IMR-90 (cell line): Measurements from ENCODE around the gene ARRB1. TPM values are rescaled to one million over a fixed set of nuclear protein-coding genes. Genes with fewer than 3 reads are reported as not detected.

Experiments
- ATAC-seq: fragments of 200-7000 bp; cut with Tn5 transposase; 2 replicates; pipeline ENCODE4 v1.9.1; 2020; ENCODE audit warnings: low read depth, mild to moderate bottlenecking, moderate library complexity
- BruUV-seq: library from RNA; stranded (reverse); fragments of 400-500 nt; replicated peaks from 2 replicates; lab custom pipeline; 2021; lab: Mats Ljungman, UMichigan
- CTCF ChIA-PET: fragments of 300-600 bp; formaldehyde crosslinking; extraction: SDS; loops from one replicate; lab custom pipeline; 2021; ENCODE audit warnings: antibody characterized with exemption; lab: Yijun Ruan, JAX
- POLR2A ChIA-PET: fragments of 300-600 bp; sonication (Branson Sonifier 250); formaldehyde crosslinking; loops from one replicate; lab custom pipeline; 2022; ENCODE audit warnings: antibody characterized with exemption; ENCODE audit not compliant: unreplicated experiment; lab: Charles Lee
- DNase-seq: peaks from one replicate; pipeline ENCODE4 v3.0.0; 2013
- H2AFZ ChIP-seq: replicated peaks from 2 replicates; pipeline ENCODE3; 2013; ENCODE audit warnings: low read length, mild to moderate bottlenecking; ENCODE audit not compliant: poor library complexity
- H2AK5ac ChIP-seq: 2 replicates; pipeline ENCODE4 v1.6.1; 2013; ENCODE audit warnings: low read depth, low read length, inconsistent platforms
- H2AK9ac ChIP-seq: replicated peaks from 2 replicates; pipeline ENCODE3; 2013; ENCODE audit warnings: mild to moderate bottlenecking, low read depth, low read length, moderate library complexity; ENCODE audit not compliant: poor library complexity
- H2BK120ac ChIP-seq: 2 replicates; pipeline ENCODE4 v1.6.1; 2013; ENCODE audit warnings: low read depth, low read length, inconsistent platforms
- H2BK15ac ChIP-seq: 3 replicates; pipeline ENCODE4 v1.6.1; 2013; ENCODE audit warnings: low read depth, low read length, inconsistent platforms
- H2BK20ac ChIP-seq: 2 replicates; pipeline ENCODE4 v1.6.1; 2013; ENCODE audit warnings: low read depth, mild to moderate bottlenecking, inconsistent platforms, low read length, moderate library complexity
- H2BK5ac ChIP-seq: 2 replicates; pipeline ENCODE4 v1.6.1; 2013; ENCODE audit warnings: mild to moderate bottlenecking, low read depth, low read length, inconsistent platforms; ENCODE audit not compliant: poor library complexity, severe bottlenecking
- H3K14ac ChIP-seq: replicated peaks from 2 replicates; pipeline ENCODE4 v1.6.1; 2013; ENCODE audit warnings: low read depth, low read length, inconsistent platforms
- H3K18ac ChIP-seq: 2 replicates; pipeline ENCODE4 v1.6.1; 2013; ENCODE audit warnings: low read depth, low read length, control low read depth
- H3K23ac ChIP-seq: 2 replicates; pipeline ENCODE4 v1.6.1; 2013; ENCODE audit warnings: low read depth, low read length, inconsistent platforms
- H3K27ac ChIP-seq: 2 replicates; pipeline ENCODE4 v1.5.1; 2013; ENCODE audit warnings: mild to moderate bottlenecking, control low read depth, low read length; ENCODE audit not compliant: insufficient read depth
- H3K27me3 ChIP-seq: 2 replicates; pipeline ENCODE4 v1.6.1; 2013; ENCODE audit warnings: low read length; ENCODE audit not compliant: control insufficient read depth, insufficient read depth
- H3K36me3 ChIP-seq: 2 replicates; pipeline ENCODE4 v1.6.1; 2013; ENCODE audit warnings: low read length, mixed read lengths; ENCODE audit not compliant: control insufficient read depth, insufficient read depth
- H3K4ac ChIP-seq: 2 replicates; pipeline ENCODE4 v1.6.1; 2013; ENCODE audit warnings: low read depth, low read length, inconsistent platforms
- H3K4me1 ChIP-seq: 2 replicates; pipeline ENCODE4 v1.6.1; 2013; ENCODE audit warnings: low read length, mixed read lengths; ENCODE audit not compliant: control insufficient read depth, insufficient read depth
- H3K4me2 ChIP-seq: 2 replicates; pipeline ENCODE4 v1.6.1; 2013; ENCODE audit warnings: low read depth, mild to moderate bottlenecking, control low read depth, low read length, moderate library complexity
- H3K4me3 ChIP-seq: 2 replicates; pipeline ENCODE4 v1.5.1; 2013; ENCODE audit warnings: low read depth, mild to moderate bottlenecking, control low read depth, low read length, moderate library complexity; ENCODE audit not compliant: insufficient read depth
- H3K56ac ChIP-seq: 2 replicates; pipeline ENCODE4 v1.6.1; 2013; ENCODE audit warnings: low read length, inconsistent platforms; ENCODE audit not compliant: insufficient read depth; ENCODE audit errors: extremely low read depth
- H3K79me1 ChIP-seq, 2 experiments: 2 replicates each; pipeline ENCODE4 v1.6.1; 2013; ENCODE audit warnings: low read length in 2 of 2, inconsistent platforms in 1 of 2, low read depth in 1 of 2
- H3K9ac ChIP-seq: 2 replicates; pipeline ENCODE4 v1.6.1; 2013; ENCODE audit warnings: low read depth, low read length, control low read depth
- H3K9me1 ChIP-seq: 2 replicates; pipeline ENCODE4 v1.6.1; 2013; ENCODE audit warnings: low read length, inconsistent platforms; ENCODE audit not compliant: insufficient read depth
- H3K9me3 ChIP-seq: 2 replicates; pipeline ENCODE4 v1.6.1; 2013; ENCODE audit warnings: low read length; ENCODE audit not compliant: control insufficient read depth, insufficient read depth
- H4K20me1 ChIP-seq: 2 replicates; pipeline ENCODE4 v1.6.1; 2013; ENCODE audit warnings: low read length, inconsistent platforms; ENCODE audit not compliant: insufficient read depth
- H4K5ac ChIP-seq: 2 replicates; pipeline ENCODE4 v1.6.1; 2013; ENCODE audit warnings: mild to moderate bottlenecking, low read depth, low read length, control low read depth
- H4K8ac ChIP-seq, 2 experiments: 2 replicates each; pipeline ENCODE4 v1.6.1; 2013; ENCODE audit warnings: low read depth in 2 of 2, low read length in 2 of 2, control low read depth in 1 of 2, inconsistent platforms in 1 of 2
- H4K91ac ChIP-seq: 2 replicates; pipeline ENCODE4 v1.6.1; 2013; ENCODE audit warnings: low read depth, low read length, inconsistent platforms; ENCODE audit not compliant: insufficient read depth
- CHD1 ChIP-seq: IDR thresholded peaks from 2 replicates; pipeline ENCODE4 v1.6.1; 2012; ENCODE audit warnings: low read depth, low read length, improper control_type of control experiment
- CTCF ChIP-seq: conservative IDR thresholded peaks from 2 replicates; pipeline ENCODE4 v1.5.1; 2012; ENCODE audit warnings: mild to moderate bottlenecking, low read depth, low read length, improper control_type of control experiment
- MAZ ChIP-seq: IDR thresholded peaks from 2 replicates; pipeline ENCODE4 v1.6.1; 2012; ENCODE audit warnings: low read depth, mild to moderate bottlenecking, low read length, improper control_type of control experiment, moderate library complexity, borderline replicate concordance
- NFE2L2 ChIP-seq: fragments of 150-350 bp; IDR thresholded peaks from 2 replicates; pipeline ENCODE4 v1.6.1; 2016; ENCODE audit warnings: low read depth, mild to moderate bottlenecking, low read length
- WGBS, 2 experiments: methylation state at CpG; one replicate each; pipeline versions ENCODE4 v1.1.5 to v1.1.7; 2013; ENCODE audit warnings: missing lambda C conversion rate in 2 of 2; ENCODE audit not compliant: insufficient read length in 1 of 2; ENCODE audit errors: extremely low coverage in 2 of 2; 5-methylcytosine and 5-hydroxymethylcytosine counted together
- dilution Hi-C: fragments of 300-500 bp; cut with HindIII; formaldehyde crosslinking; loops from one replicate; pipeline ENCODE4 v1.14.3; 2018; ENCODE audit warnings: low sequenced_read_pairs; ENCODE audit not compliant: unreplicated experiment
- in situ Hi-C: fragments of 300-500 bp; cut with MboI; formaldehyde crosslinking; loops from 3 replicates; pipeline ENCODE4 v1.14.3; 2019; ENCODE audit warnings: low sequenced_read_pairs, inconsistent platforms, mixed read lengths
- intact Hi-C: fragments of 100-400 bp; cut with micrococcal nuclease; formaldehyde crosslinking; loops from 2 replicates; pipeline ENCODE4 v1.10.0; 2022
- polyA plus RNA-seq, 3 experiments: library from polyadenylated mRNA; depleted of rRNA; stranded (reverse); fragments of >200 nt; gene quantifications; 2 replicates each; pipeline ENCODE4 v1.2.3, GENCODE V29; 2012; ENCODE audit warnings: low replicate concordance in 1 of 3
- total RNA-seq: library from RNA; depleted of rRNA; stranded (reverse); fragments of >200 nt; gene quantifications from 2 replicates; pipeline ENCODE4 v1.2.3, GENCODE V29; 2012

ARRB1 gene
- total and polyA plus RNA-seq, 2 of the 4 experiments (the other 2 are of a cell fraction), result 11.0 to 17.4 TPM

- in situ Hi-C loops, result no loop called here
- no peak for ATAC-seq
- H3K14ac ChIP-seq, result no peak overlapping the region
- no peaks in the 10 kb centered on the region for H4K20me1 ChIP-seq
- no peak overlapping the region for H4K91ac ChIP-seq
- H3K4me3 ChIP-seq, result no peak overlapping the region
- CTCF ChIA-PET, result interaction anchor here (1.0 to 2.2 kb wide), 3 partner anchors 9 to 18 kb away, joined by 3 to 7 read pairs (median 3); no protein-coding TSS in a partner anchor
- no peak overlapping the region for H3K9ac ChIP-seq
- H2AK5ac ChIP-seq, result no peak overlapping the region
- H3K27ac ChIP-seq, result no peak overlapping the region
- H3K9me3 ChIP-seq, result no peaks in the 10 kb centered on the region
- no peaks in the 10 kb centered on the region for H3K9me1 ChIP-seq
- H3K79me1 ChIP-seq, result no peaks in the 10 kb centered on the region
- no TSS peak for BruUV-seq
- no peak overlapping the region for H3K56ac ChIP-seq
- peaks cover 4% of the 10 kb centered on the region for H3K4me1 ChIP-seq
- H3K18ac ChIP-seq, result no peak overlapping the region
- no peaks in the 10 kb centered on the region for H3K36me3 ChIP-seq
- H3K4ac ChIP-seq, result no peak overlapping the region
- H2AFZ ChIP-seq, result no peak overlapping the region
- H2BK20ac ChIP-seq, result no peak overlapping the region
- no peak overlapping the region for H3K23ac ChIP-seq
- H2BK5ac ChIP-seq, result no peak overlapping the region
- no peak overlapping the region for H4K8ac ChIP-seq
- H4K5ac ChIP-seq, result no peak overlapping the region
- no peak overlapping the region for H2BK120ac ChIP-seq
- no peak for DNase-seq
- intact Hi-C loops, result loop anchor here (5.0 kb wide), 1 partner anchor 477 kb away; no protein-coding TSS in a partner anchor
- H3K4me2 ChIP-seq, result no peak overlapping the region
- POLR2A ChIA-PET, result interaction anchor here (1.2 kb wide), 1 partner anchor 176 kb away, joined by 9 read pairs; no protein-coding TSS in a partner anchor
- peaks cover 6% of the 10 kb centered on the region for H3K27me3 ChIP-seq
- TF ChIP-seq NFE2L2 (no peak), CHD1 (no peak), MAZ (no peak), CTCF (no peak)
- dilution Hi-C loops, result no loop called here
- no CpG with 5 or more reads among the region's 7 CpGs for WGBS, 2 experiments
- no peak overlapping the region for H2AK9ac ChIP-seq
- no peak overlapping the region for H2BK15ac ChIP-seq
These were observed 38.5 kb upstream of the ARRB1 start for GRCh38 chr11:75389925-75390324.
